ENCODE measurements around the gene FGFR1OP2.

FGFR1OP2 gene

GRCh38 chr12:26921886-26922285 lies 16.4 kb upstream of the FGFR1OP2 start:
- Histone ChIP-seq H3K9ac (ENCODE audit: low read depth in 1 of 2, low read length in 2 of 2) (no peak overlapping the region), H3K27ac (ENCODE audit: low read depth in 2 of 2, low read length in 2 of 2) (no peak overlapping the region), H3K4me3 (ENCODE audit: low read length in 2 of 2) (no peak overlapping the region), H3K4me1 (ENCODE audit: control insufficient read depth in 2 of 2, insufficient read depth in 2 of 2, low read length in 2 of 2) (no peaks in the 10 kb centered on the region), H3K9me3 (ENCODE audit: control insufficient read depth in 2 of 2, low read length in 2 of 2) (no peaks in the 10 kb centered on the region), H3K36me3 (ENCODE audit: control insufficient read depth in 2 of 2, insufficient read depth in 2 of 2, low read length in 2 of 2) (peaks cover 21 to 29% of the 10 kb centered on the region in 2 donors), H3K27me3 (ENCODE audit: control insufficient read depth in 2 of 2, insufficient read depth in 2 of 2, low read length in 2 of 2) (no peaks in the 10 kb centered on the region)

GRCh38 chr12:26928661-26929060 lies 9.6 kb upstream of the FGFR1OP2 start:
- Histone ChIP-seq H3K9ac (ENCODE audit: low read depth in 1 of 2, low read length in 2 of 2) (no peak overlapping the region), H3K36me3 (ENCODE audit: control insufficient read depth in 2 of 2, insufficient read depth in 2 of 2, low read length in 2 of 2) (peaks cover 30 to 34% of the 10 kb centered on the region in 2 donors), H3K27me3 (ENCODE audit: control insufficient read depth in 2 of 2, insufficient read depth in 2 of 2, low read length in 2 of 2) (no peaks in the 10 kb centered on the region), H3K4me3 (ENCODE audit: low read length in 2 of 2) (no peak overlapping the region), H3K27ac (ENCODE audit: low read depth in 2 of 2, low read length in 2 of 2) (no peak overlapping the region), H3K9me3 (ENCODE audit: control insufficient read depth in 2 of 2, low read length in 2 of 2) (no peaks in the 10 kb centered on the region), H3K4me1 (ENCODE audit: control insufficient read depth in 2 of 2, insufficient read depth in 2 of 2, low read length in 2 of 2) (no peaks in the 10 kb centered on the region)

GRCh38 chr12:26929590-26929989 lies 8.7 kb upstream of the FGFR1OP2 start:
- H3K4me3 ChIP-seq (ENCODE audit: low read length in 2 of 2): no peak overlapping the region
- H3K27me3 ChIP-seq (ENCODE audit: control insufficient read depth in 2 of 2, insufficient read depth in 2 of 2, low read length in 2 of 2): no peaks in the 10 kb centered on the region
- no peak overlapping the region for H3K27ac ChIP-seq (ENCODE audit: low read depth in 2 of 2, low read length in 2 of 2)
- H3K9ac ChIP-seq (ENCODE audit: low read depth in 1 of 2, low read length in 2 of 2): no peak overlapping the region
- H3K36me3 ChIP-seq (ENCODE audit: control insufficient read depth in 2 of 2, insufficient read depth in 2 of 2, low read length in 2 of 2): peaks cover 21 to 27% of the 10 kb centered on the region in 2 donors
- H3K9me3 ChIP-seq (ENCODE audit: control insufficient read depth in 2 of 2, low read length in 2 of 2): no peaks in the 10 kb centered on the region
- no peaks in the 10 kb centered on the region for H3K4me1 ChIP-seq (ENCODE audit: control insufficient read depth in 2 of 2, insufficient read depth in 2 of 2, low read length in 2 of 2)

- peak overlapping the region in 1 of 2 donors; percentile 10 for H3K4me3 ChIP-seq (ENCODE audit: low read length in 2 of 2)
- peaks cover 0 to 4% of the 10 kb centered on the region in 2 donors for H3K36me3 ChIP-seq (ENCODE audit: control insufficient read depth in 2 of 2, insufficient read depth in 2 of 2, low read length in 2 of 2)
- no peaks in the 10 kb centered on the region for H3K27me3 ChIP-seq (ENCODE audit: control insufficient read depth in 2 of 2, insufficient read depth in 2 of 2, low read length in 2 of 2)
- H3K27ac ChIP-seq (ENCODE audit: low read depth in 2 of 2, low read length in 2 of 2): peak overlapping the region in 1 of 2 donors; percentile 10
- H3K9ac ChIP-seq (ENCODE audit: low read depth in 1 of 2, low read length in 2 of 2): peak overlapping the region in 1 of 2 donors; percentile 42
- H3K9me3 ChIP-seq (ENCODE audit: control insufficient read depth in 2 of 2, low read length in 2 of 2): no peaks in the 10 kb centered on the region
- peaks cover 24 to 25% of the 10 kb centered on the region in 2 donors for H3K4me1 ChIP-seq (ENCODE audit: control insufficient read depth in 2 of 2, insufficient read depth in 2 of 2, low read length in 2 of 2)
Measured at GRCh38 chr12:26935636-26936378, 2.5 kb upstream of the FGFR1OP2 start.

- Histone ChIP-seq H3K27ac (ENCODE audit: low read depth in 2 of 2, low read length in 2 of 2) (peak overlapping the region; percentile 92 to 96), H3K9me3 (ENCODE audit: control insufficient read depth in 2 of 2, low read length in 2 of 2) (no peaks in the 10 kb centered on the region), H3K27me3 (ENCODE audit: control insufficient read depth in 2 of 2, insufficient read depth in 2 of 2, low read length in 2 of 2) (no peaks in the 10 kb centered on the region), H3K4me1 (ENCODE audit: control insufficient read depth in 2 of 2, insufficient read depth in 2 of 2, low read length in 2 of 2) (peaks cover 24 to 25% of the 10 kb centered on the region in 2 donors), H3K9ac (ENCODE audit: low read depth in 1 of 2, low read length in 2 of 2) (peak overlapping the region; percentile 92 to 98), H3K4me3 (ENCODE audit: low read length in 2 of 2) (peak overlapping the region; percentile 94 to 99), H3K36me3 (ENCODE audit: control insufficient read depth in 2 of 2, insufficient read depth in 2 of 2, low read length in 2 of 2) (peaks cover 0 to 4% of the 10 kb centered on the region in 2 donors)
Measured at GRCh38 chr12:26936559-26937442, 1.5 kb upstream of the FGFR1OP2 start.

GRCh38 chr12:26937443-26937862 lies 817 bp upstream of the FGFR1OP2 start:
- Histone ChIP-seq H3K4me1 (ENCODE audit: control insufficient read depth in 2 of 2, insufficient read depth in 2 of 2, low read length in 2 of 2) (peaks cover 24 to 25% of the 10 kb centered on the region in 2 donors), H3K9me3 (ENCODE audit: control insufficient read depth in 2 of 2, low read length in 2 of 2) (no peaks in the 10 kb centered on the region), H3K27me3 (ENCODE audit: control insufficient read depth in 2 of 2, insufficient read depth in 2 of 2, low read length in 2 of 2) (no peaks in the 10 kb centered on the region), H3K27ac (ENCODE audit: low read depth in 2 of 2, low read length in 2 of 2) (peak overlapping the region; percentile 92 to 96), H3K9ac (ENCODE audit: low read depth in 1 of 2, low read length in 2 of 2) (peak overlapping the region; percentile 92 to 98), H3K4me3 (ENCODE audit: low read length in 2 of 2) (peak overlapping the region; percentile 94 to 99), H3K36me3 (ENCODE audit: control insufficient read depth in 2 of 2, insufficient read depth in 2 of 2, low read length in 2 of 2) (peaks cover 0 to under 1% of the 10 kb centered on the region in 2 donors)

- H3K4me1 ChIP-seq (ENCODE audit: control insufficient read depth in 2 of 2, insufficient read depth in 2 of 2, low read length in 2 of 2): peaks cover 24 to 25% of the 10 kb centered on the region in 2 donors
- H3K36me3 ChIP-seq (ENCODE audit: control insufficient read depth in 2 of 2, insufficient read depth in 2 of 2, low read length in 2 of 2): no peaks in the 10 kb centered on the region
- H3K27ac ChIP-seq (ENCODE audit: low read depth in 2 of 2, low read length in 2 of 2): peak overlapping the region; percentile 92 to 96
- H3K9me3 ChIP-seq (ENCODE audit: control insufficient read depth in 2 of 2, low read length in 2 of 2): no peaks in the 10 kb centered on the region
- peak overlapping the region; percentile 92 to 98 for H3K9ac ChIP-seq (ENCODE audit: low read depth in 1 of 2, low read length in 2 of 2)
- H3K27me3 ChIP-seq (ENCODE audit: control insufficient read depth in 2 of 2, insufficient read depth in 2 of 2, low read length in 2 of 2): no peaks in the 10 kb centered on the region
- peak overlapping the region; percentile 94 to 99 for H3K4me3 ChIP-seq (ENCODE audit: low read length in 2 of 2)
Measured at GRCh38 chr12:26938701-26939062, 412 bp downstream of the FGFR1OP2 start.

- Histone ChIP-seq H3K36me3 (ENCODE audit: control insufficient read depth in 2 of 2, insufficient read depth in 2 of 2, low read length in 2 of 2) (no peaks in the 10 kb centered on the region), H3K27me3 (ENCODE audit: control insufficient read depth in 2 of 2, insufficient read depth in 2 of 2, low read length in 2 of 2) (no peaks in the 10 kb centered on the region), H3K9me3 (ENCODE audit: control insufficient read depth in 2 of 2, low read length in 2 of 2) (no peaks in the 10 kb centered on the region), H3K9ac (ENCODE audit: low read depth in 1 of 2, low read length in 2 of 2) (peak overlapping the region; percentile 92 to 98), H3K4me3 (ENCODE audit: low read length in 2 of 2) (peak overlapping the region; percentile 94 to 99), H3K4me1 (ENCODE audit: control insufficient read depth in 2 of 2, insufficient read depth in 2 of 2, low read length in 2 of 2) (peaks cover 24 to 25% of the 10 kb centered on the region in 2 donors), H3K27ac (ENCODE audit: low read depth in 2 of 2, low read length in 2 of 2) (peak overlapping the region; percentile 92 to 96)
Measured at GRCh38 chr12:26939192-26939832, 1.0 kb downstream of the FGFR1OP2 start.

- H3K36me3 ChIP-seq (ENCODE audit: control insufficient read depth in 2 of 2, insufficient read depth in 2 of 2, low read length in 2 of 2): no peaks in the 10 kb centered on the region
- H3K27me3 ChIP-seq (ENCODE audit: control insufficient read depth in 2 of 2, insufficient read depth in 2 of 2, low read length in 2 of 2): no peaks in the 10 kb centered on the region
- peak overlapping the region in 1 of 2 donors; percentile 98 for H3K9ac ChIP-seq (ENCODE audit: low read depth in 1 of 2, low read length in 2 of 2)
- H3K27ac ChIP-seq (ENCODE audit: low read depth in 2 of 2, low read length in 2 of 2): peak overlapping the region in 1 of 2 donors; percentile 96
- peak overlapping the region; percentile 94 to 99 for H3K4me3 ChIP-seq (ENCODE audit: low read length in 2 of 2)
- no peaks in the 10 kb centered on the region for H3K9me3 ChIP-seq (ENCODE audit: control insufficient read depth in 2 of 2, low read length in 2 of 2)
- H3K4me1 ChIP-seq (ENCODE audit: control insufficient read depth in 2 of 2, insufficient read depth in 2 of 2, low read length in 2 of 2): peaks cover 24 to 25% of the 10 kb centered on the region in 2 donors
Measured at GRCh38 chr12:26939953-26940352, 1.7 kb downstream of the FGFR1OP2 start.

Measured in mucosa of rectum (tissue), 2 donors.